OCI-LY3 (cell line): ENCODE results near the gene XRRA1.

Source experiments
- H2AFZ ChIP-seq: fragments of 200-600, 300-600 bp; shearing (Covaris generic); 2 replicates; pipeline ENCODE4 v1.6.0; 2014; ENCODE audit warnings: antibody characterized with exemption, low read depth, low read length
- H3K27ac ChIP-seq: fragments of 200-600, 300-600 bp; sonication (generic); 2 replicates; pipeline ENCODE4 v1.5.1; 2014; ENCODE audit warnings: mild to moderate bottlenecking, low read length, moderate library complexity, mixed read lengths
- H3K27me3 ChIP-seq: fragments of 200-600, 300-600 bp; sonication (generic); 2 replicates; pipeline ENCODE4 v1.6.1; 2014; ENCODE audit warnings: low read depth, low read length, mixed read lengths
- H3K36me3 ChIP-seq: fragments of 200-600, 300-600 bp; sonication (generic); replicated peaks from 2 replicates; pipeline ENCODE3; 2014; ENCODE audit warnings: low read depth, low read length, mixed read lengths
- H3K4me1 ChIP-seq: fragments of 300-600, 200-600 bp; sonication (generic); 2 replicates; pipeline ENCODE4 v1.6.1; 2014; ENCODE audit warnings: low read length, mixed read lengths
- H3K4me2 ChIP-seq: fragments of 200-600, 300-600 bp; sonication (generic); 2 replicates; pipeline ENCODE4 v1.6.1; 2014; ENCODE audit warnings: low read length, mixed read lengths
- H3K4me3 ChIP-seq: fragments of 300-600, 200-600 bp; sonication (generic); 2 replicates; pipeline ENCODE4 v1.5.1; 2014; ENCODE audit warnings: antibody characterized with exemption, mild to moderate bottlenecking, low read length, moderate library complexity
- H3K79me2 ChIP-seq: fragments of 300-600, 200-600 bp; shearing (Covaris generic); 2 replicates; pipeline ENCODE4 v1.6.1; 2014; ENCODE audit warnings: mild to moderate bottlenecking, low read length, mixed read lengths
- H3K9ac ChIP-seq: fragments of 300-600, 200-600 bp; shearing (Covaris generic); 2 replicates; pipeline ENCODE4 v1.6.0; 2014; ENCODE audit warnings: mild to moderate bottlenecking, low read length, moderate library complexity
- H3K9me3 ChIP-seq: fragments of 200-600, 300-600 bp; shearing (Covaris generic); 2 replicates; pipeline ENCODE4 v1.6.1; 2014; ENCODE audit warnings: low read length, mixed read lengths; ENCODE audit not compliant: insufficient read depth
- H4K20me1 ChIP-seq: fragments of 200-600, 300-600 bp; sonication (generic); 2 replicates; pipeline ENCODE4 v1.6.1; 2016; ENCODE audit warnings: low read length, mixed read lengths; ENCODE audit not compliant: insufficient read depth
- CTCF ChIP-seq: fragments of 200-600, 300-600 bp; sonication (generic); IDR thresholded peaks from 2 replicates; pipeline ENCODE4 v1.5.1; 2014; ENCODE audit warnings: antibody characterized with exemption, low read length, low read depth
- EZH2phosphoT487 ChIP-seq: fragments of 200-600 bp; shearing (Covaris generic); IDR thresholded peaks from 2 replicates; pipeline ENCODE4 v1.6.1; 2018; ENCODE audit warnings: antibody characterized with exemption, mixed run types, low read depth

Gene XRRA1

GRCh38 chr11:74925281-74925680 is 23.6 kb downstream of the XRRA1 start:
- Histone ChIP-seq H3K4me1 (no peaks in the 10 kb centered on the region), H3K4me3 (no peak overlapping the region), H4K20me1 (no peaks in the 10 kb centered on the region), H3K79me2 (no peaks in the 10 kb centered on the region), H3K4me2 (no peak overlapping the region), H3K27ac (no peak overlapping the region), H3K27me3 (no peaks in the 10 kb centered on the region), H3K36me3 (peaks cover 4% of the 10 kb centered on the region), H3K9ac (no peak overlapping the region), H3K9me3 (no peaks in the 10 kb centered on the region), H2AFZ (no peak overlapping the region)
- TF ChIP-seq CTCF = no peak

DNA sequence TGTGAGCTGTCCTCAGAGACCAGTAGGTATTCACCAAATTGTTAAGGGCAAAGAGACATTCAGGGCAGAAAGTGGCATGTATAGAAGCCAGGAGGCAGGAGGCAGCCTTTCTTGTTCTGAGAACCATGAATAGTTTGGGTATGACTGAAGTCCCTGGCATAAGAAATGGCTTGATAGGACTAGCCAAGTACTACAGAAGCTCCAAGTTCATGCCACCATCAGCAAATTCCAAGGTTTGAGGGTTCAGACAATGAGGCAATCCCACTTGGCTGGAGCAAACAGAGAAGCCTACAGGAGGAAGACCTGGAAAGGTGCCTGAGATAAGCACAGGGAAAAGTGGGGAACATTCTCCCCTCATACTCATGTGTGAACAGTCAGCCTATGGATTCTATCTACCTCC is 25.8 kb downstream of the XRRA1 start:
- H2AFZ ChIP-seq = no peak overlapping the region
- H4K20me1 ChIP-seq = no peaks in the 10 kb centered on the region
- no peak overlapping the region for H3K4me3 ChIP-seq
- no peaks in the 10 kb centered on the region for H3K4me1 ChIP-seq
- no peaks in the 10 kb centered on the region for H3K9me3 ChIP-seq
- peaks cover 9% of the 10 kb centered on the region for H3K36me3 ChIP-seq
- H3K27ac ChIP-seq = no peak overlapping the region
- no peak overlapping the region for H3K4me2 ChIP-seq
- TF ChIP-seq EZH2phosphoT487 (no peak), CTCF (no peak)
- H3K79me2 ChIP-seq = no peaks in the 10 kb centered on the region
- H3K9ac ChIP-seq = no peak overlapping the region
- no peaks in the 10 kb centered on the region for H3K27me3 ChIP-seq

GRCh38 chr11:74909812-74910211 is 39.1 kb downstream of the XRRA1 start:
- Histone ChIP-seq H3K9me3 (no peaks in the 10 kb centered on the region), H3K27ac (no peak overlapping the region), H3K4me1 (no peaks in the 10 kb centered on the region), H3K4me3 (no peak overlapping the region), H3K9ac (no peak overlapping the region), H3K4me2 (no peak overlapping the region), H2AFZ (no peak overlapping the region), H3K36me3 (peaks cover 19% of the 10 kb centered on the region), H3K27me3 (no peaks in the 10 kb centered on the region), H3K79me2 (no peaks in the 10 kb centered on the region), H4K20me1 (no peaks in the 10 kb centered on the region)
- TF ChIP-seq CTCF (no peak), EZH2phosphoT487 (no peak)

DNA sequence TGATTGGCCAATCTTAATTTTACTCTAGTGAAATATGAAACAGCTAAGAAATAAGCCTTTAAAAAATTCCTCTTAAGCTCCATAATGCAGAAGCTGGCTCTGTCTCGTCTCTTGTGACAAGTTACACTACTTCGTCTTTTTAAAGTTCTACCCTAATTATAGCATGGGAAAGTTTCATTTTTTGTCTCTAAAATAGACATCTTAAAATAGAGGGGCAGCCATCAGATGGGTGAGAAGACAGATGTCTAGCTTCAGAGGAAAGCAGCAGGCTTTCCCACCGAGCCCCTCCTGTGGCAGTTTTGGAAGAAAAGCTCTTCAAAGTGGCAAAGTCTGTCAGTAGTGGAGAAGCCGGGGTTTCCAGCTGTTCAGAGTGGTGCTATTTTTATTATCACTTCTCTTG is 39.5 kb downstream of the XRRA1 start:
- Histone ChIP-seq H3K9ac (no peak overlapping the region), H3K4me2 (no peak overlapping the region), H3K9me3 (no peaks in the 10 kb centered on the region), H3K4me3 (no peak overlapping the region), H3K4me1 (no peaks in the 10 kb centered on the region), H3K27me3 (no peaks in the 10 kb centered on the region), H3K79me2 (no peaks in the 10 kb centered on the region), H4K20me1 (no peaks in the 10 kb centered on the region), H3K36me3 (peaks cover 19% of the 10 kb centered on the region), H3K27ac (no peak overlapping the region), H2AFZ (no peak overlapping the region)
- TF ChIP-seq CTCF (no peak), EZH2phosphoT487 (no peak)
